PC-3 (cell line): ENCODE results near the gene SETD1A. TPM values are rescaled to one million over a fixed set of nuclear protein-coding genes. Genes with fewer than 3 reads are reported as not detected.

Source experiments
- ATAC-seq: fragments of 200-7000 bp; cut with Tn5 transposase; 2 replicates; pipeline ENCODE4 v1.9.1; 2020; ENCODE audit warnings: mild to moderate bottlenecking, moderate library complexity
- BruUV-seq: library from RNA; stranded (reverse); fragments of 400-500 nt; replicated peaks from 2 replicates; lab custom pipeline; 2021; lab: Mats Ljungman, UMichigan
- CTCF ChIA-PET: fragments of 300-600 bp; sonication (Branson Sonifier 250); formaldehyde crosslinking; loops from one replicate; lab custom pipeline; 2022; ENCODE audit warnings: antibody characterized with exemption; lab: Charles Lee
- POLR2A ChIA-PET: fragments of 300-600 bp; sonication (Branson Sonifier 250); formaldehyde crosslinking; loops from one replicate; lab custom pipeline; 2022; ENCODE audit warnings: antibody characterized with exemption; ENCODE audit not compliant: unreplicated experiment; lab: Charles Lee
- DNase-seq: peaks from one replicate; pipeline ENCODE4 v3.0.0-alpha.2; 2015
- H2AFZ ChIP-seq: fragments of 300-600 bp; sonication (generic); 2 replicates; pipeline ENCODE4 v1.6.0; 2016; ENCODE audit warnings: antibody characterized with exemption, low read length
- H3F3A ChIP-seq: fragments of 300-600 bp; sonication (generic); one replicate; pipeline ENCODE4 v1.6.0; 2017; ENCODE audit warnings: antibody characterized with exemption, low read length, control low read depth, mild to moderate bottlenecking; ENCODE audit not compliant: unreplicated experiment
- H3K27ac ChIP-seq: fragments of 300-600 bp; sonication (generic); 2 replicates; pipeline ENCODE4 v1.5.1; 2016; ENCODE audit warnings: mild to moderate bottlenecking, low read length
- H3K27me3 ChIP-seq: fragments of 300-600 bp; sonication (generic); 2 replicates; pipeline ENCODE4 v1.6.1; 2016; ENCODE audit warnings: low read length, mixed read lengths
- H3K36me3 ChIP-seq: fragments of 300-600 bp; sonication (generic); 2 replicates; pipeline ENCODE4 v1.6.1; 2016; ENCODE audit warnings: low read depth, mixed run types, low read length, mixed read lengths
- H3K4me1 ChIP-seq: fragments of 300-600 bp; sonication (generic); 2 replicates; pipeline ENCODE4 v1.5.1; 2016; ENCODE audit warnings: low read length; ENCODE audit not compliant: insufficient read depth
- H3K4me2 ChIP-seq: fragments of 300-600 bp; sonication (generic); 2 replicates; pipeline ENCODE4 v1.6.0; 2016; ENCODE audit warnings: low read length
- H3K4me3 ChIP-seq: fragments of 300-600 bp; sonication (generic); 2 replicates; pipeline ENCODE4 v1.5.1; 2016; ENCODE audit warnings: mild to moderate bottlenecking, low read length, mixed read lengths
- H3K79me2 ChIP-seq: fragments of 300-600 bp; sonication (generic); 2 replicates; pipeline ENCODE4 v1.6.1; 2017; ENCODE audit warnings: low read length, mixed read lengths
- H3K9ac ChIP-seq: fragments of 300-600 bp; sonication (generic); 2 replicates; pipeline ENCODE4 v1.6.0; 2016; ENCODE audit warnings: mild to moderate bottlenecking, low read length
- H3K9me2 ChIP-seq: fragments of 300-600 bp; sonication (generic); replicated peaks from 2 replicates; pipeline ENCODE4 v1.6.1; 2016; ENCODE audit warnings: mixed run types, low read length, mixed read lengths
- H3K9me3 ChIP-seq: fragments of 300-600 bp; sonication (generic); 2 replicates; pipeline ENCODE4 v1.6.1; 2016; ENCODE audit warnings: low read length, mixed read lengths
- H4K20me1 ChIP-seq: fragments of 300-600 bp; sonication (generic); 2 replicates; pipeline ENCODE4 v1.6.1; 2016; ENCODE audit warnings: low read length, mixed read lengths
- CTCF ChIP-seq: fragments of 300-600 bp; sonication (generic); conservative IDR thresholded peaks from 2 replicates; pipeline ENCODE4 v1.5.1; 2017; ENCODE audit warnings: antibody characterized with exemption, low read depth, mild to moderate bottlenecking, low read length
- EZH2 ChIP-seq: fragments of 300-600 bp; sonication (generic); IDR thresholded peaks from one replicate; pipeline ENCODE4 v1.6.1; 2017; ENCODE audit warnings: antibody characterized with exemption, mild to moderate bottlenecking, low read length; ENCODE audit not compliant: unreplicated experiment
- EZH2phosphoT487 ChIP-seq: fragments of 300-600 bp; sonication (generic); IDR thresholded peaks from 2 replicates; pipeline ENCODE4 v1.6.1; 2018; ENCODE audit warnings: mild to moderate bottlenecking, antibody characterized with exemption, low read length, borderline replicate concordance
- intact Hi-C: fragments of 100-400 bp; cut with micrococcal nuclease; formaldehyde crosslinking; loops from 2 replicates; pipeline ENCODE4 v1.9.0; 2023
- total RNA-seq: library from RNA; depleted of rRNA; stranded (reverse); fragments of >200 nt; gene quantifications from 2 replicates; pipeline ENCODE4 v1.2.3, GENCODE V29; 2014

The SETD1A gene
- total RNA-seq, 1 experiment from 2014 or later: 7.9 TPM

DNA sequence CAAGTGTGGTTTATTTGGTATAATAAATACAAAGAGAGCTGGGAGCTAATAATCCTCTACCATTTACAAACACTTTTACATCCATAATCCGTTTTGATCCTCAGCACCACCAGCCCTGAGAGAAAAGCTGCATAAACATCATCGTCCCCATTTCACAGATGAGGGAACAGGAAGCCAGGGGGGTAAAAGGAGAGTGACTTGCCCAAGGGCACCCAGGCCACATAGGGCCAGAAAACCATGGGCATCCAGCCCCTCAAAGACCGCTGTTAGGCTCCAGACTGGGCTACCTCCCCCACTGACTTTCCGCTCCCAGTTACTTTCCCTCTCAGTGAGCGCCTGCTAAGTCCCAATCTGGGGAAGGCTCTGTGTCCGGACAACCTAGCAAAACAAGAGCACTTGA lies 46.2 kb downstream of the SETD1A start:
- ATAC-seq: no peak

DNA sequence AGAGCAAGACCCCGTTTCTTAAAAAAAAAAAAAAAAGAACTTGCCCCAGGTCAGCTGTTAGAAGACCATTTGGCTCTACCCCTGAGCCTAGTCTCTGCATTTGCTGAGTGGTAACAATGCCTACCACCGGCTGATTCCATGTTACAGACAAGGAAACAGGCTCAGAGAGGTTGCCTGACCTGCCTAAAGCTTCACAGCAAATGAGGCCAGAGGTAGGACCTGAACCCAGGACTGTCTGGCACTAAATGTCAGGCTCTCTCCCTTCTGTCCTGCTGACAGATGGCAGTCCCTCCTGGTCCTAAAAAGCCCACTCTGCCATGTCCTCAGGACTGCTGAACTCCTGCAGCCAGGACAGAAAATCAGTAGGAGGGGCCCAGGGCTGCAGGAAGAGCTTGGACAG lies 47.1 kb downstream of the SETD1A start:
- no TSS peak for BruUV-seq
- intact Hi-C loops: no loop called here

More for the DNA sequence above, 46.2 kb downstream of the SETD1A start:
- Histone ChIP-seq H2AFZ (no peak overlapping the region), H4K20me1 (no peaks in the 10 kb centered on the region), H3K27me3 (no peaks in the 10 kb centered on the region), H3K4me1 (peaks cover 17% of the 10 kb centered on the region), H3K9ac (no peak overlapping the region), H3K79me2 (no peaks in the 10 kb centered on the region), H3K9me2 (no peaks in the 10 kb centered on the region), H3K36me3 (no peaks in the 10 kb centered on the region), H3K9me3 (no peaks in the 10 kb centered on the region), H3F3A (no peaks in the 10 kb centered on the region), H3K4me3 (no peak overlapping the region), H3K27ac (no peak overlapping the region), H3K4me2 (no peak overlapping the region)
- ChIA-PET CTCF (no interaction called here), POLR2A (no interaction called here)
- TF ChIP-seq EZH2phosphoT487 (no peak), CTCF (no peak), EZH2 (no peak)
- DNase-seq: no peak
- intact Hi-C loops: no loop called here
- no TSS peak for BruUV-seq

More for the DNA sequence above, 47.1 kb downstream of the SETD1A start:
- no peaks in the 10 kb centered on the region for H4K20me1 ChIP-seq
- no peaks in the 10 kb centered on the region for H3K36me3 ChIP-seq
- POLR2A ChIA-PET: no interaction called here
- no peaks in the 10 kb centered on the region for H3K79me2 ChIP-seq
- H3K27ac ChIP-seq: no peak overlapping the region
- no peaks in the 10 kb centered on the region for H3K9me3 ChIP-seq
- no peak overlapping the region for H3K9ac ChIP-seq
- H3K4me1 ChIP-seq: peaks cover 8% of the 10 kb centered on the region; the same call in 1 of the 2 replicates
- TF ChIP-seq CTCF (no peak), EZH2phosphoT487 (no peak), EZH2 (no peak)
- no peaks in the 10 kb centered on the region for H3K27me3 ChIP-seq
- H3K4me3 ChIP-seq: no peak overlapping the region
- DNase-seq (no peak), ATAC-seq (no peak)
- no peak overlapping the region for H2AFZ ChIP-seq
- no peak overlapping the region for H3K4me2 ChIP-seq
- no peaks in the 10 kb centered on the region for H3K9me2 ChIP-seq
- CTCF ChIA-PET: no interaction called here
- H3F3A ChIP-seq: no peaks in the 10 kb centered on the region
